GM11168 (cell line): ENCODE measurements around the gene TRIM47.

Experiments
- in situ Hi-C: fragments of 300-500 bp; cut with MboI; formaldehyde crosslinking; loops from one replicate; pipeline ENCODE4 v1.12.0; 2022; ENCODE audit warnings: low sequenced_read_pairs; ENCODE audit not compliant: unreplicated experiment

TRIM47 gene

GRCh38 chr17:75850928-75851692 lies 27.3 kb downstream of the TRIM47 start:
- in situ Hi-C loops = no loop called here

- in situ Hi-C loops = no loop called here
Measured at GRCh38 chr17:75849724-75850123, 28.7 kb downstream of the TRIM47 start.

GRCh38 chr17:75849279-75849646 lies 29.1 kb downstream of the TRIM47 start:
- in situ Hi-C loops = no loop called here

GRCh38 chr17:75848523-75849278 lies 29.7 kb downstream of the TRIM47 start:
- in situ Hi-C loops = no loop called here

GRCh38 chr17:75847614-75848522 lies 30.5 kb downstream of the TRIM47 start:
- in situ Hi-C loops = no loop called here

GRCh38 chr17:75846692-75847613 lies 31.4 kb downstream of the TRIM47 start:
- in situ Hi-C loops = no loop called here

- in situ Hi-C loops = no loop called here
Measured at GRCh38 chr17:75845933-75846691, 32.3 kb downstream of the TRIM47 start.

- in situ Hi-C loops = no loop called here
Measured at GRCh38 chr17:75845058-75845711, 33.2 kb downstream of the TRIM47 start.

GRCh38 chr17:75844530-75845057 lies 33.8 kb downstream of the TRIM47 start:
- in situ Hi-C loops = no loop called here

- in situ Hi-C loops = no loop called here
Measured at GRCh38 chr17:75843577-75844529, 34.5 kb downstream of the TRIM47 start, which contains the start of gene UNC13D. Gene UNC13D (minus strand): TSS chr17:75844404. CDS start chr17:75844337, 67 bp downstream.

GRCh38 chr17:75842963-75843576 lies 35.3 kb downstream of the TRIM47 start:
- in situ Hi-C loops = no loop called here

- in situ Hi-C loops = no loop called here
Measured at GRCh38 chr17:75842411-75842810, 36.0 kb downstream of the TRIM47 start.

GRCh38 chr17:75840799-75841164 lies 37.6 kb downstream of the TRIM47 start:
- in situ Hi-C loops = no loop called here

GRCh38 chr17:75839942-75840798 lies 38.2 kb downstream of the TRIM47 start:
- in situ Hi-C loops = no loop called here

GRCh38 chr17:75838410-75838809 lies 40.0 kb downstream of the TRIM47 start:
- in situ Hi-C loops = no loop called here

GRCh38 chr17:75837899-75838298 lies 40.5 kb downstream of the TRIM47 start:
- in situ Hi-C loops = no loop called here
